NCI-H2107 treated with DMSO at 0.1 percent for 48 hours (cell line): Measurements from ENCODE around the gene TTF2.
"Not testable (repeated sequence)": the region's sequence is repeated elsewhere in the genome, so short reads cannot be mapped to it uniquely, and the experiment has no call there.

Source experiments
- DNase-seq: peaks from one replicate; lab custom pipeline; 2025; ENCODE audit not compliant: unreplicated experiment; lab: John Stamatoyannopoulos, UW

Gene TTF2

DNA sequence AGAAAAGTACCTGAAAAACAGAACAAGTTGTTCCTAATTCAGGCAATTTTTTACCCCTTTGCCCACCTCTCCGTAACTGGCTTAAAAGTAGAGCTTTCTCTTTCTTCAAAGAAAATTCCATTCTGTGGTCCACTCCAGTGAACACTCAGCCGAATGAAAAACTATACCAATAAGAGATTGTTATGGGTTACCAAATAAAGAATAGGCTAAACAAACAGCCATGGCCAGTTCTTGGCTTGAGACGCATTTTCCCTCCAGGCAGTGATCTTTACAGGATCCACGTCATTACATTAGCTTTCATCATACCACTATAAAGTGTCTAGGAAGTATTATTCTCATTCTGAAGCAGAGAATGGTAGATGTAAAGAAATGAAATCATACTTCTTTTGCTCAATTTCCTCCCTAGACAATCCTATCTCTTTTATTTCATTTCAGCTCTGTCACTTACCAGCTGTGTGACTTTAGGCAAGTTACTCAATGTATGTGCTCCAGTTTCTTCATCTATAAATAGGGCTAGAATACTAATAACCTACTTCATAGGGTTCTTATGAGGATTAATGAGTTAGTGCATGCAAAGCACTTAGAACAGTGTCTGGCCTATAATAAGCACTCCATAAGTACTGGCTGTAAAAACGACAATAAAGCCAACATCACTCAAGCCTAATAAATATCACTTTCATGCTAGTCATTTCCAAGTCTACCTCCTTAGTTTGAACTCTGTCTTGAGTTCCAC is 87.9 kb downstream of the TTF2 start:
- no peak for DNase-seq

- DNase-seq: no peak
Observed at GRCh38 chr1:117150316-117150715, 90.2 kb downstream of the TTF2 start.

- not testable (repeated sequence) for DNase-seq
Observed at GRCh38 chr1:117151305-117151704, 91.2 kb downstream of the TTF2 start.
